GM19043 (cell line): ENCODE data around the gene TMEM139.
A peak's percentile ranks its signal among the peaks of the same experiment; 100 is the strongest.

ENCODE experiments used
- ATAC-seq: cut with Tn5 transposase; IDR thresholded peaks from one replicate; pipeline ENCODE4 v1.9.1; 2021; ENCODE audit warnings: low read depth; ENCODE audit not compliant: unreplicated experiment

Gene TMEM139

GRCh38 chr7:143321734-143322133 is 37.0 kb downstream of the TMEM139 start:
- no peak for ATAC-seq

GRCh38 chr7:143322760-143323633 is 38.2 kb downstream of the TMEM139 start:
- no peak for ATAC-seq

- no peak for ATAC-seq
These were observed 38.9 kb downstream of the TMEM139 start for GRCh38 chr7:143323653-143324052.

GRCh38 chr7:143325240-143325639 is 40.5 kb downstream of the TMEM139 start:
- ATAC-seq, result no peak

GRCh38 chr7:143327903-143328302 is 43.1 kb downstream of the TMEM139 start:
- ATAC-seq, result peak; percentile 68

- ATAC-seq, result no peak
These were observed 44.9 kb downstream of the TMEM139 start for GRCh38 chr7:143329471-143330170.

GRCh38 chr7:143331179-143331801 is 46.5 kb downstream of the TMEM139 start:
- ATAC-seq, result no peak

GRCh38 chr7:143334244-143334643 is 49.5 kb downstream of the TMEM139 start:
- ATAC-seq, result no peak

GRCh38 chr7:143337216-143337615 is 52.5 kb downstream of the TMEM139 start:
- no peak for ATAC-seq
